HG03103 (cell line): Measurements from ENCODE around the gene CTCFL.

Source experiments
- ATAC-seq: cut with Tn5 transposase; IDR thresholded peaks from one replicate; pipeline ENCODE4 v1.9.1; 2021; ENCODE audit warnings: low read depth; ENCODE audit not compliant: unreplicated experiment

Gene CTCFL

DNA sequence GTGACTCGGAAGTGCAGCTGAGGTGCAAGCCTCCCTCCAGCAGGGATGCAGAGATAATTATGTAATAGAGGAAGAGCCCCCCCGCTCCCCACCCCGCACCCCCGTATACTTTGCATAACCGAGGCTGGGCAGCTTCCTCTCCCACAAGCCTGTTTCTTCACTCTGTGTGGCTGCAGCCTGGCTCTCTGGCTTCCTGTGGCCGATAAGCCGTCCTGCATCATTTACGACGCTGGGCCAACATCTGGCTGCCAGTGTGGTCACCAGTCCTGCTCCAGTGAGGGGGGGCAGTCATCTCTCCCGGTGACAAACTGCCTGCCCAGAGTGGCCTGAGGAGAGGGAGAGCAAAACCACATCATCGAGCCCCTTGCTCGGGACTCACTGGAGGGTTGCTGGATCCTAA lies 74.5 kb downstream of the CTCFL start:
- peak; percentile 87 for ATAC-seq

GRCh38 chr20:57449398-57450354 lies 75.3 kb downstream of the CTCFL start:
- ATAC-seq: no peak

DNA sequence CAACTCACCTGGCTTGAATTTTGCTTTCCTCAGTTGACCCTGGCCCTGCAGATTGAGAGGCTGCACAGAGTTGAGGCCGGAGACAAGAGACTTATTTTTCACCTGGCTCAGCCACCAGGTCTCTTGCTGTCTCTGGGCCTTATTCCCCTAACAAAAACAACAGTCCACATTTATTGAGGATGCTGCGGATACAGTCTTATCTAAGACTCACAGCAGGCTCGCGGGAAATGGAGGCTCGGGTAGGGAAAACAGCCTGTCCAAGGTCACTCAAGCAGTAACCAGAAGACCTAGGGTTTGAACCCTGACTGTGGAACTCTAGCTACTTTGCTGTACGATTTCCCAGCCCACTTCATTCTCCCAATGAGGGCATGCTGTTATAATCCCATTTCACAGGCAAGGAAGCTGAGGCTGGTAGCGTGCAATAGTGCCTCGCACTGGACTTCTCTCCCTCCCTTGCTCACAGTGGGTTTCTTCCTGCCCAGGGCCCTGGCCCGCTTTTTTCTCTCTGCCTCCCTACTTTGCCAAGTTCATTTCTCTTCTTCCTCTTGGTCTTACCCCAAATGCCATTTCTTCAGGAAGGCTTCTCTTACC lies 76.1 kb downstream of the CTCFL start:
- no peak for ATAC-seq
